Activated CD4-positive, alpha-beta T cell treated with anti-CD3 and anti-CD28 coated beads, Interleukin-2, amount 50 U/mL, for 1 hour (primary cell): ENCODE results near the gene MYH16.
"Not testable (repeated sequence)": the region's sequence is repeated elsewhere in the genome, so short reads cannot be mapped to it uniquely, and the experiment has no call there.

Experiments
- DNase-seq: peaks from one replicate; pipeline ENCODE4 v3.0.0-alpha.2; 2020

MYH16 gene

GRCh38 chr7:99358521-99358920 is 85.9 kb downstream of the MYH16 start:
- not testable (repeated sequence) for DNase-seq

- DNase-seq = no peak
These were observed 87.0 kb downstream of the MYH16 start for GRCh38 chr7:99359465-99360154.
